ENCODE measurements around the gene OS9.
A peak's percentile ranks its signal among the peaks of the same experiment; 100 is the strongest.

Gene OS9

GRCh38 chr12:57750561-57751431 is 56.9 kb downstream of the OS9 start:
- H3K4me1 ChIP-seq (ENCODE audit: control insufficient read depth, insufficient read depth, low read length): peaks cover 25% of the 10 kb centered on the region
- peak overlapping the region; percentile 90 for H3K9ac ChIP-seq (ENCODE audit: low read depth, low read length)
- no peaks in the 10 kb centered on the region for H3K9me3 ChIP-seq (replicated peaks; ENCODE audit: low read length)
- peaks cover 20% of the 10 kb centered on the region for H3K27me3 ChIP-seq (ENCODE audit: control insufficient read depth, insufficient read depth, low read length)
- H3K36me3 ChIP-seq (ENCODE audit: insufficient read depth, low read length): peaks cover 41% of the 10 kb centered on the region
- H3K4me3 ChIP-seq (ENCODE audit: low read length): peak overlapping the region; percentile 85
- H3K4me2 ChIP-seq (ENCODE audit: low read length): peak overlapping the region; percentile 96

- H3K4me1 ChIP-seq (ENCODE audit: control insufficient read depth, insufficient read depth, low read length): peaks cover 22% of the 10 kb centered on the region
Measured at GRCh38 chr12:57751432-57751787, 57.5 kb downstream of the OS9 start.

DNA sequence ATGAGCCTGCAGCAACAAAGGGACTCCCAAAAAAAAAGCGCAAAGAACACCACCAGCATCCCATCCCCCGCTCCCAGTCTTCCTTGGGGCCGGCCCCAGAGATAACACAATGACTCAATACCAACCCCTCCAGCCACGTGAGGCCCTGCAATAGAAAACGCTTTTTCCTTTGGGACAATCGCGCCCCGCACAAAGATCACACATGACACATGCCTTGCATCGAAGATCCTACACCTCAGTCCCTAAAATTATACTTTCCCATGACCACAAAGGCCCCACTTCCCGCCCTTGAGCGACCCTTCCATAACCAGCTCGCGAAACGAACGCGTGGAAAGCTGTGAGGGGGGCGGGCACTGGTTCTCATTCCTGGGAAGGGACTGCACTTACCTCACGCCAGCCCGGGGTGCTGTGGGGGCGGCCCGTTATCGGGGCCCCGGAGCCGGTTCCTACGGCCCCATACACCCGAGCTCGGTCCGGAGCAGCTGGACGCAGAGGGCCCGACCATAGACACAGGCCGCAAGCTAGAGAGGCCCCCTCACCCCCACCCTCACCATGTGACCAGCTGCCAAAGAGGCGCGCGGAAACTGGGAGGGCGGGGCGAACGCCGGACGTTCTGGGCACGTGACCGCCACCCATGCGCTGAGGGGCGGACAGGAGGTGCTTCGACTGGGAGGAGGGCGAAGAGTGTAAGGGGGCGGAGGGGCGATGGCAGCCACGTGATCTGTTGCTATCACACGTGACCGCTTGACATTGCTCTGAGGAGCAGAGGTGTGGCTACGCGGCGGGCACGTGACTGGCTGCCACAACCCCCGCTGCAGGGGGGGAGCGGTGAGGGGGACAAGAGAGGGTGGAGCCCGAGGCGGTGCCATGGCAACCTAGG is 58.1 kb downstream of the OS9 start, which contains the start of gene CDK4:
CDK4 (minus strand) TSS at position 523 of the 880 bp plus-strand sequence. CDS start 593 bp downstream, outside the sequence.
- peaks cover 22% of the 10 kb centered on the region for H3K4me1 ChIP-seq (ENCODE audit: control insufficient read depth, insufficient read depth, low read length)
- peaks cover 31% of the 10 kb centered on the region for H3K27me3 ChIP-seq (ENCODE audit: control insufficient read depth, insufficient read depth, low read length)
- peak within 1 kb of the TSS; percentile 96 for H3K4me2 ChIP-seq (ENCODE audit: low read length)
- H3K4me3 ChIP-seq (ENCODE audit: low read length): peak within 1 kb of the TSS; percentile 85
- peak within 1 kb of the TSS; percentile 90 for H3K9ac ChIP-seq (ENCODE audit: low read depth, low read length)
- H3K36me3 ChIP-seq (ENCODE audit: insufficient read depth, low read length): peaks cover 30% of the 10 kb centered on the region
- no peaks in the 10 kb centered on the region for H3K9me3 ChIP-seq (replicated peaks; ENCODE audit: low read length)

More at GRCh38 chr12:57751432-57751787, 57.5 kb downstream of the OS9 start:
- H3K27me3 ChIP-seq (ENCODE audit: control insufficient read depth, insufficient read depth, low read length): peaks cover 26% of the 10 kb centered on the region
- peak overlapping the region; percentile 85 for H3K4me3 ChIP-seq (ENCODE audit: low read length)
- peak overlapping the region; percentile 96 for H3K4me2 ChIP-seq (ENCODE audit: low read length)
- peaks cover 36% of the 10 kb centered on the region for H3K36me3 ChIP-seq (ENCODE audit: insufficient read depth, low read length)
- peak overlapping the region; percentile 90 for H3K9ac ChIP-seq (ENCODE audit: low read depth, low read length)
- no peaks in the 10 kb centered on the region for H3K9me3 ChIP-seq (replicated peaks; ENCODE audit: low read length)

DNA sequence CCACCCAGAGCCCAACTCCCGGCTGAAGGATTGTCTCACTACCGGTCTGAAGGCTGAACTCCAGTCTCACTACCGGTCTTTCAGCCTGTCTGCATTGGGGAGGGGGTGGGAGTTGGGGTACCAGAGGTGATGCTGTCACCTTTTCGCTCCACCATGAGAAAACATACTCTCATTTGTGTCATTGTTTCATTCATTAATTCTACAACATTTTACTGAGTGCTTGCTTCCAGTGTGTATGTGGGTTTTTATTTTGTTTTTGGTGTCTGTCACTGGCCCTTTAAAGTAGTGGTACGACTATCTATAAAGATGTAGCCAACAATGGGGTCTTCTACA is 58.7 kb downstream of the OS9 start:
- H3K4me1 ChIP-seq (ENCODE audit: control insufficient read depth, insufficient read depth, low read length): peaks cover 22% of the 10 kb centered on the region
- H3K27me3 ChIP-seq (ENCODE audit: control insufficient read depth, insufficient read depth, low read length): peaks cover 31% of the 10 kb centered on the region
- peak overlapping the region; percentile 96 for H3K4me2 ChIP-seq (ENCODE audit: low read length)
- H3K9ac ChIP-seq (ENCODE audit: low read depth, low read length): peak overlapping the region; percentile 45
- H3K9me3 ChIP-seq (replicated peaks; ENCODE audit: low read length): no peaks in the 10 kb centered on the region
- peak overlapping the region; percentile 67 for H3K4me3 ChIP-seq (ENCODE audit: low read length)
- peaks cover 25% of the 10 kb centered on the region for H3K36me3 ChIP-seq (ENCODE audit: insufficient read depth, low read length)

- peaks cover 22% of the 10 kb centered on the region for H3K4me1 ChIP-seq (ENCODE audit: control insufficient read depth, insufficient read depth, low read length)
- H3K36me3 ChIP-seq (ENCODE audit: insufficient read depth, low read length): peaks cover 17% of the 10 kb centered on the region
- no peak overlapping the region for H3K4me2 ChIP-seq (ENCODE audit: low read length)
- peaks cover 31% of the 10 kb centered on the region for H3K27me3 ChIP-seq (ENCODE audit: control insufficient read depth, insufficient read depth, low read length)
- no peak overlapping the region for H3K9ac ChIP-seq (ENCODE audit: low read depth, low read length)
- H3K4me3 ChIP-seq (ENCODE audit: low read length): no peak overlapping the region
- H3K9me3 ChIP-seq (replicated peaks; ENCODE audit: low read length): no peaks in the 10 kb centered on the region
Measured at GRCh38 chr12:57753756-57754337, 59.9 kb downstream of the OS9 start.

- no peak within 1 kb of the TSS for H3K9ac ChIP-seq (ENCODE audit: low read depth, low read length)
- peaks cover 31% of the 10 kb centered on the region for H3K27me3 ChIP-seq (ENCODE audit: control insufficient read depth, insufficient read depth, low read length)
- H3K4me1 ChIP-seq (ENCODE audit: control insufficient read depth, insufficient read depth, low read length): peaks cover 22% of the 10 kb centered on the region
- no peaks in the 10 kb centered on the region for H3K9me3 ChIP-seq (replicated peaks; ENCODE audit: low read length)
- peaks cover 9% of the 10 kb centered on the region for H3K36me3 ChIP-seq (ENCODE audit: insufficient read depth, low read length)
- peak within 1 kb of the TSS; percentile 66 for H3K4me3 ChIP-seq (ENCODE audit: low read length)
- H3K4me2 ChIP-seq (ENCODE audit: low read length): peak within 1 kb of the TSS; percentile 78
Measured at GRCh38 chr12:57754411-57755193, 60.7 kb downstream of the OS9 start, which contains the start of gene MARCHF9. Gene MARCHF9, plus strand, starts transcription at chr12:57755103. Its CDS starts 426 bp downstream, at chr12:57755529.

DNA sequence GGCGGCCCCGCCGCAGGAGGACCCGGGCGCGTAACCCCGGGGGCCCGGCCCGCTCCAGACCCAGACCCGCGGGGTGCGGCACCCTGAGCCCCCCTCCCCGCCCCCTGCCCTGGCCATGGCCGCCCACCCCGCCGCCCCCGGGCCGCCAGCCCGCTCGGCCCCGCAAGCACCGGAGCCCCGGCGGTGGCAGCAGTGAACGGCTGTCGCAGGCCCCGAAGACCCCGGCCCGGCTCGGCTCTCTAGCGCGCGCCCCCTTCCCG is 61.2 kb downstream of the OS9 start:
- no peak overlapping the region for H3K9ac ChIP-seq (ENCODE audit: low read depth, low read length)
- H3K36me3 ChIP-seq (ENCODE audit: insufficient read depth, low read length): peaks cover 9% of the 10 kb centered on the region
- peaks cover 22% of the 10 kb centered on the region for H3K4me1 ChIP-seq (ENCODE audit: control insufficient read depth, insufficient read depth, low read length)
- H3K9me3 ChIP-seq (replicated peaks; ENCODE audit: low read length): no peaks in the 10 kb centered on the region
- peak overlapping the region; percentile 65 for H3K4me2 ChIP-seq (ENCODE audit: low read length)
- H3K4me3 ChIP-seq (ENCODE audit: low read length): peak overlapping the region; percentile 60
- H3K27me3 ChIP-seq (ENCODE audit: control insufficient read depth, insufficient read depth, low read length): peaks cover 31% of the 10 kb centered on the region

DNA sequence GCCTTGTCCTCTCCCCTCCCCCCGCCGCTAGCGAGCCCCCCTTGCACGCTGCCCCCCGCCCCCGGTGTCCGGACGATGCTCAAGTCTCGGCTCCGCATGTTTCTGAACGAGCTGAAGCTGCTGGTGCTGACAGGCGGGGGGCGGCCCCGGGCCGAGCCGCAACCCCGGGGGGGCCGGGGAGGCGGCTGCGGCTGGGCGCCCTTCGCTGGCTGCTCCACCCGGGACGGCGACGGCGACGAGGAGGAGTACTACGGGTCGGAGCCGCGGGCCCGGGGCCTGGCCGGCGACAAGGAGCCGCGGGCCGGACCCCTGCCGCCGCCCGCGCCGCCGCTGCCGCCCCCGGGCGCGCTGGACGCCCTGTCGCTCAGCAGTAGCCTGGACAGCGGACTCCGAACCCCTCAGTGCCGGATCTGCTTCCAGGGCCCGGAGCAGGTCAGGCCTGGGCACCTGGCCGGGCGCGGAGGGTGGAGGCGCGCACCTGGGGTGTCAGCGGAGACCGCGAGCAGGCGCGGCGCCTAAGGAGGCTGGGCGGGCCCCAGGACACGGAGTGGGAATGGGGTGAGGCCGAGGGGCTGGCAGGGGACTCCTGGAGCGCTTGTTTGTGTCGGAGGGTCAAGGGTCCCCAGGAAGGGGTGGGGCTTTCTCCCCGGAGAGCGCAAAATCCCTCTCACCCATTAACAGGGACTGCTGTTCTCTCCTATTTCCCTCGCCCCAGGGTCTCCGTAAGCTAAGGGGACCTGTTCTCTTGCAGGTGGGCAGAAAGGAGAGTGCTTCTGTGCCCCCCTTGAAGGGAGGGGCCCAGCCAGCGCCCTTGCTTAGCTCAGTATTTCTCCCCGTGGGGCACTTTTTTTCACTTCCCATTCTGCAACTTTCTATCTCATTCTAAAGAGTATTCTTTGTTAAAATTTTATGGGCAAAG is 61.8 kb downstream of the OS9 start:
- Histone ChIP-seq H3K4me3 (ENCODE audit: low read length) (peak overlapping the region; percentile 66), H3K27me3 (ENCODE audit: control insufficient read depth, insufficient read depth, low read length) (peaks cover 31% of the 10 kb centered on the region), H3K4me2 (ENCODE audit: low read length) (peak overlapping the region; percentile 78), H3K9ac (ENCODE audit: low read depth, low read length) (no peak overlapping the region), H3K36me3 (ENCODE audit: insufficient read depth, low read length) (peaks cover 3% of the 10 kb centered on the region), H3K9me3 (replicated peaks; ENCODE audit: low read length) (no peaks in the 10 kb centered on the region), H3K4me1 (ENCODE audit: control insufficient read depth, insufficient read depth, low read length) (peaks cover 17% of the 10 kb centered on the region)

- H3K27me3 ChIP-seq (ENCODE audit: control insufficient read depth, insufficient read depth, low read length): peaks cover 31% of the 10 kb centered on the region
- no peaks in the 10 kb centered on the region for H3K36me3 ChIP-seq (ENCODE audit: insufficient read depth, low read length)
- peaks cover 10% of the 10 kb centered on the region for H3K4me1 ChIP-seq (ENCODE audit: control insufficient read depth, insufficient read depth, low read length)
- no peak overlapping the region for H3K9ac ChIP-seq (ENCODE audit: low read depth, low read length)
- no peak overlapping the region for H3K4me3 ChIP-seq (ENCODE audit: low read length)
- no peaks in the 10 kb centered on the region for H3K9me3 ChIP-seq (replicated peaks; ENCODE audit: low read length)
- no peak overlapping the region for H3K4me2 ChIP-seq (ENCODE audit: low read length)
Measured at GRCh38 chr12:57756406-57757341, 62.7 kb downstream of the OS9 start.

All from skeletal muscle satellite cell (primary cell).